Measurements from ENCODE around the gene YPEL3. TPM values are rescaled to one million over a fixed set of nuclear protein-coding genes. Genes with fewer than 3 reads are reported as not detected.
"Not testable (repeated sequence)": the region's sequence is repeated elsewhere in the genome, so short reads cannot be mapped to it uniquely, and the experiment has no call there.

Gene YPEL3
- polyA plus RNA-seq, 2 of the 4 experiments (the other 2 are of a cell fraction) = 4.5 to 8.1 TPM

DNA sequence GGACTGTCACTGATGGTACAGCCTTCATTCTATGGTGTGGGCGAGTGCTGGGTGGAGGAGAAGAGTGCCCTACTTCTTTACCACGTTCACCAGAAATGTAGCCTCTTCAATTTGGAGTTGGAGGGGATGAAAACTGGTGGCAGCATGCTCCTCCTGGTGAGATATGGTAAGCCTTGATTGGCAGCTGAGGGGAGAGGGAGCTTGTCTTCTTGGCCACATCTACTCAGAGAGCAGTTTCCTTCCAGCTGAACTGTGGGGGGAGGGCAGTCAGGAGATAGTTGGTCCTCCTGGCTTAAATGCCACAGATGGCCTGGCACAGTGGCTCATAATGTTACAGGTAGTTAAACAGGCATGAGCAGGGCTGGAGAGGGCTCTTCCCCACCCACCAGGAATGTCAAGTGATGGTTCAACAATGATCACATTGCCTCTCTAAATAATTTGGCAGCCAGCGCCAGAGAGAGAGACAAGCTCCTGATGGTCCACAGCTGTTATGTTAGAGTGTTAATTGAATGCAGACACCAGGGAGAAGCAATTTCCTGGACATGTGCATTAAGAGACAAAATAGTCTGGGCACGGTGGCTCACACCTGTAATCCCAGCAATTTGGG, 36.0 kb upstream of the YPEL3 start (continued):
- TF ChIP-seq FOSB (CRISPR knock-in tag; IDR thresholded peaks at IDR 0.05) (no peak), CTCF (IDR thresholded peaks at IDR 0.05) (no peak)

- FAIRE-seq (no peak), DNase-seq (ENCODE audit: low read depth in 1 of 2, low spot score in 1 of 2) (no peak), ATAC-seq (no peak)
- peaks cover 15% of the 10 kb centered on the region for H3K4me1 ChIP-seq
- no peak overlapping the region for H3K4me2 ChIP-seq
- ChIA-PET POLR2A (no interaction called here), CTCF (interaction anchor here (0.9 to 1.4 kb wide), 2 partner anchors 31 to 36 kb away, joined by 3 to 4 read pairs; partner anchors contain the start of gene TBX6)
- TF ChIP-seq, protein P1, sequence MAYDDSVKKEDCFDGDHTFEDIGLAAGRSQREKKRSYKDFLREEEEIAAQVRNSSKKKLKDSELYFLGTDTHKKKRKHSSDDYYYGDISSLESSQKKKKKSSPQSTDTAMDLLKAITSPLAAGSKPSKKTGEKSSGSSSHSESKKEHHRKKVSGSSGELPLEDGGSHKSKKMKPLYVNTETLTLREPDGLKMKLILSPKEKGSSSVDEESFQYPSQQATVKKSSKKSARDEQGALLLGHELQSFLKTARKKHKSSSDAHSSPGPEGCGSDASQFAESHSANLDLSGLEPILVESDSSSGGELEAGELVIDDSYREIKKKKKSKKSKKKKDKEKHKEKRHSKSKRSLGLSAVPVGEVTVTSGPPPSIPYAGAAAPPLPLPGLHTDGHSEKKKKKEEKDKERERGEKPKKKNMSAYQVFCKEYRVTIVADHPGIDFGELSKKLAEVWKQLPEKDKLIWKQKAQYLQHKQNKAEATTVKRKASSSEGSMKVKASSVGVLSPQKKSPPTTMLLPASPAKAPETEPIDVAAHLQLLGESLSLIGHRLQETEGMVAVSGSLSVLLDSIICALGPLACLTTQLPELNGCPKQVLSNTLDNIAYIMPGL (CRISPR knock-in tag; IDR thresholded peaks at IDR 0.05; ENCODE audit: borderline replicate concordance) = no peak
- no peak for TF ChIP-seq RFX5 (IDR thresholded peaks at IDR 0.05)
- TF ChIP-seq ZSCAN20 (CRISPR knock-in tag; IDR thresholded peaks at IDR 0.05) = no peak
- TF ChIP-seq ESRRA (IDR thresholded peaks at IDR 0.05; ENCODE audit: borderline replicate concordance, low read length) = no peak
- TF ChIP-seq ZC3H11A (IDR thresholded peaks at IDR 0.05) = no peak
- TF ChIP-seq RAD21 (conservative IDR thresholded peaks at IDR 0.05 in 1 of 2, IDR thresholded peaks at IDR 0.05 in 1 of 2) = no peak
- TF ChIP-seq ZNF302 (CRISPR knock-in tag; IDR thresholded peaks at IDR 0.05) = no peak
- TF ChIP-seq HOXB13 (CRISPR knock-in tag; IDR thresholded peaks at IDR 0.05; ENCODE audit: low read depth) = no peak
- no peak for TF ChIP-seq MYC (IDR thresholded peaks at IDR 0.05; ENCODE audit: borderline replicate concordance, low read length)
- no peak for TF ChIP-seq GATA3 (IDR thresholded peaks at IDR 0.05; ENCODE audit: borderline replicate concordance)
- no peak for TF ChIP-seq ELK1 (IDR thresholded peaks at IDR 0.05; ENCODE audit: low read depth, low read length)
- TF ChIP-seq BHLHE40 (IDR thresholded peaks at IDR 0.05; ENCODE audit: low read depth, low read length) = no peak
- no peak for TF ChIP-seq TFCP2L1 (CRISPR knock-in tag; IDR thresholded peaks at IDR 0.05)
- TF ChIP-seq RCOR1 (IDR thresholded peaks at IDR 0.05; ENCODE audit: low read depth, low read length) = no peak
- TF ChIP-seq CBX2 (IDR thresholded peaks at IDR 0.05; ENCODE audit: borderline replicate concordance, low read depth) = no peak
- 70% methylated on average over 1 of the region's 1 CpG for WGBS (ENCODE audit: missing lambda C conversion rate)
- no peak overlapping the region for H3K27ac ChIP-seq
- no peak overlapping the region for H3K4me3 ChIP-seq
- no peaks in the 10 kb centered on the region for H3K9me3 ChIP-seq
Measured at GRCh38 chr16:30127993-30128392, 32.0 kb upstream of the YPEL3 start.

GRCh38 chr16:30125690-30126089, 29.7 kb upstream of the YPEL3 start:
- ChIA-PET POLR2A (interaction anchor here (0.6 kb wide), 1 partner anchor 763 kb away, joined by 3 read pairs; no protein-coding TSS in a partner anchor), CTCF (interaction anchor here (0.6 to 3.6 kb wide), 5 partner anchors 9 to 293 kb away, joined by 3 to 26 read pairs (median 4); partner anchors contain the start of genes GDPD3 and TBX6)
- not testable (repeated sequence) for FAIRE-seq

More at GRCh38 chr16:30125690-30126089, 29.7 kb upstream of the YPEL3 start:
- H3K27ac ChIP-seq; H3K4me3 ChIP-seq; DNase-seq (ENCODE audit: low read depth in 1 of 2, low spot score in 1 of 2); H3K4me2 ChIP-seq; H3K9me3 ChIP-seq; ATAC-seq: not testable (repeated sequence)
- WGBS (ENCODE audit: missing lambda C conversion rate) = 89% methylated on average over 9 of the region's 9 CpGs
- H3K4me1 ChIP-seq = peaks cover 22% of the 10 kb centered on the region

All from A549 (cell line).